DND-41 (cell line): ENCODE results near the gene DPYD.

Experiments used
- CTCF ChIP-seq: IDR thresholded peaks from 2 replicates; pipeline ENCODE4 v1.5.1; 2012; ENCODE audit warnings: borderline replicate concordance, low read length, moderate library complexity, mild to moderate bottlenecking; ENCODE audit not compliant: poor library complexity, severe bottlenecking; ENCODE audit errors: extremely low read depth
- EZH2 ChIP-seq: IDR thresholded peaks from 3 replicates; pipeline ENCODE4 v1.6.1; 2012; ENCODE audit warnings: borderline replicate concordance, low read depth, mild to moderate bottlenecking, moderate library complexity, low read length, inconsistent platforms; ENCODE audit not compliant: severe bottlenecking

- TF ChIP-seq CTCF (no peak), EZH2 (no peak)
Measured at GRCh38 chr1:97047421-97047793, 873.4 kb downstream of the DPYD start.
